GM19240 (cell line): ENCODE data around the gene CCDC144A.
A peak's percentile ranks its signal among the peaks of the same experiment; 100 is the strongest.
"Not testable (repeated sequence)": the region's sequence is repeated elsewhere in the genome, so short reads cannot be mapped to it uniquely, and the experiment has no call there.

Experiments used
- DNase-seq: peaks from one replicate; pipeline ENCODE4 v3.0.0; 2011; ENCODE audit warnings: low spot score; ENCODE audit not compliant: insufficient read length

Gene CCDC144A

GRCh38 chr17:16689731-16690281 lies at the start of gene CCDC144A:
Gene CCDC144A, plus strand, starts transcription at chr17:16690241. Its CDS starts 160 bp downstream, at chr17:16690401.
- not testable (repeated sequence) for DNase-seq

GRCh38 chr17:16649585-16649984 lies 40.5 kb upstream of the CCDC144A start:
- no peak for DNase-seq

GRCh38 chr17:16652252-16652651 lies 37.8 kb upstream of the CCDC144A start:
- DNase-seq, result no peak

- DNase-seq, result no peak
Observed at GRCh38 chr17:16652847-16653366, 37.1 kb upstream of the CCDC144A start.

- peak; percentile 80 for DNase-seq
Observed at GRCh38 chr17:16653367-16654041, 36.5 kb upstream of the CCDC144A start, which contains the start of gene ZNF624. Gene ZNF624, minus strand, starts transcription at chr17:16653850.

- no peak for DNase-seq
Observed at GRCh38 chr17:16661217-16661616, 28.8 kb upstream of the CCDC144A start.

GRCh38 chr17:16662936-16663335 lies 27.1 kb upstream of the CCDC144A start:
- DNase-seq, result no peak

- not testable (repeated sequence) for DNase-seq
Observed at GRCh38 chr17:16666553-16666906, 23.5 kb upstream of the CCDC144A start.

GRCh38 chr17:16666907-16667636 lies 23.0 kb upstream of the CCDC144A start:
- DNase-seq, result not testable (repeated sequence)

- no peak for DNase-seq
Observed at GRCh38 chr17:16676676-16677268, 13.3 kb upstream of the CCDC144A start.

- not testable (repeated sequence) for DNase-seq
Observed at GRCh38 chr17:16683290-16684138, 6.5 kb upstream of the CCDC144A start.

- DNase-seq, result not testable (repeated sequence)
Observed at GRCh38 chr17:16686019-16686418, 4.0 kb upstream of the CCDC144A start.

- not testable (repeated sequence) for DNase-seq
Observed at GRCh38 chr17:16687151-16687550, 2.9 kb upstream of the CCDC144A start.

- DNase-seq, result not testable (repeated sequence)
Observed at GRCh38 chr17:16690447-16690846, 406 bp downstream of the CCDC144A start.

GRCh38 chr17:16697603-16698002 lies 7.6 kb downstream of the CCDC144A start:
- not testable (repeated sequence) for DNase-seq

GRCh38 chr17:16745492-16746203 lies 55.6 kb downstream of the CCDC144A start:
- not testable (repeated sequence) for DNase-seq

- DNase-seq, result not testable (repeated sequence)
Observed at GRCh38 chr17:16746571-16746970, 56.5 kb downstream of the CCDC144A start.

- DNase-seq, result not testable (repeated sequence)
Observed at GRCh38 chr17:16750515-16750914, 60.5 kb downstream of the CCDC144A start.

GRCh38 chr17:16751224-16751923 lies 61.3 kb downstream of the CCDC144A start:
- DNase-seq, result not testable (repeated sequence)

GRCh38 chr17:16751924-16752287 lies 61.9 kb downstream of the CCDC144A start:
- DNase-seq, result not testable (repeated sequence)
